ENCODE data around the gene DACH1. TPM values are rescaled to one million over a fixed set of nuclear protein-coding genes. Genes with fewer than 3 reads are reported as not detected.

DACH1 gene
- total RNA-seq, 1 donor from 2014 or later = 110 TPM

DNA sequence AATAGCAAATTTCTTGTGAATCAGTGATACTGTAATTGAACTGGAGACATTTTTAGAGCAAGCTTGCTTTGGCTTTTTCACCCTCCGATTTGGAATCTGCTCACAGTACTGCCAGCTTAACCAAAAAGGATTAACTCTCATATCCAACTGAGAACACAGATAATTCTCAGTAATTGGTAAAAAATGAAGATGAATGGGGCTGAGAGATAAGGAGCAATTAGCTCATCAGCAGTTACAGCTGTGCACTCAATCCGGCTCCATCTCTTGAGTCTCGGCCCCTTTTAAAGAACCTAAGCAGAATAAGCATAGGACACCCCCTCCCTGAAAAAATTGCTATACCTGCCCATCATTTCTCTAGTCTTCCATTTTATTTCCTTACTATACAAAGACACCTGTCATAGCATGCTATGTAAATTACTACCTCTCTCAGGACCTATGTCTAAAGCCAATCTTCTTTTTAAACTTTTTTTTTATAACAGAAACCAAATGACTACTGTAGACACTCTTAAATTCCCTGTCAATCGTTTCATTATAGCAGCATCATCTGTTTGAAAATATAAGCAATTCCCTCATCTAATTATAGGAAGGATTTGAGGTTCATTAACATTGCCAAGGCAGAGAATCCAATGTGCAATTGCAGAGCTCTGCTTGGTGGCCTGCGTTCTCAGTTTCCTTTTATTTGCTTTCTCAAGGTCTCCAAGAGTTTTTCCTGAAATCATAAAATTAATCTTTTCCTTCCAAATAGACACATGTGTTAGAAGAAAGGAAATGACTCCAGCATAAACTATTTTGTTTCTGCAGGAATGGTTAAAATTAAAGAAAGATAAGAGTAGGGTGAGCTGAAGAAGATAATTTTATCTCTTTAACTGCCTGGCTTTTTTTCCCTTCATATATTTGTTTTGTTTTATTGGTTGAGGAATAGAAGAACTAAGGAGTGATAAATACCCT is 242.1 kb downstream of the DACH1 start:
- TF ChIP-seq, protein P1, sequence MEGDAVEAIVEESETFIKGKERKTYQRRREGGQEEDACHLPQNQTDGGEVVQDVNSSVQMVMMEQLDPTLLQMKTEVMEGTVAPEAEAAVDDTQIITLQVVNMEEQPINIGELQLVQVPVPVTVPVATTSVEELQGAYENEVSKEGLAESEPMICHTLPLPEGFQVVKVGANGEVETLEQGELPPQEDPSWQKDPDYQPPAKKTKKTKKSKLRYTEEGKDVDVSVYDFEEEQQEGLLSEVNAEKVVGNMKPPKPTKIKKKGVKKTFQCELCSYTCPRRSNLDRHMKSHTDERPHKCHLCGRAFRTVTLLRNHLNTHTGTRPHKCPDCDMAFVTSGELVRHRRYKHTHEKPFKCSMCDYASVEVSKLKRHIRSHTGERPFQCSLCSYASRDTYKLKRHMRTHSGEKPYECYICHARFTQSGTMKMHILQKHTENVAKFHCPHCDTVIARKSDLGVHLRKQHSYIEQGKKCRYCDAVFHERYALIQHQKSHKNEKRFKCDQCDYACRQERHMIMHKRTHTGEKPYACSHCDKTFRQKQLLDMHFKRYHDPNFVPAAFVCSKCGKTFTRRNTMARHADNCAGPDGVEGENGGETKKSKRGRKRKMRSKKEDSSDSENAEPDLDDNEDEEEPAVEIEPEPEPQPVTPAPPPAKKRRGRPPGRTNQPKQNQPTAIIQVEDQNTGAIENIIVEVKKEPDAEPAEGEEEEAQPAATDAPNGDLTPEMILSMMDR (IDR thresholded peaks at IDR 0.05; ENCODE audit: partially characterized antibody, unreplicated experiment) = no peak
- peak overlapping the region; percentile 35 for H3K4me3 Mint-ChIP-seq (ENCODE audit: unreplicated experiment)
- H3K27ac Mint-ChIP-seq (ENCODE audit: unreplicated experiment) = peak overlapping the region; percentile 70
- no peak for DNase-seq
- peaks cover 5% of the 10 kb centered on the region for H3K36me3 Mint-ChIP-seq (ENCODE audit: unreplicated experiment)
- H3K27me3 Mint-ChIP-seq (ENCODE audit: unreplicated experiment) = no peaks in the 10 kb centered on the region
- peaks cover 41% of the 10 kb centered on the region for H3K4me1 Mint-ChIP-seq (ENCODE audit: low read depth, unreplicated experiment)
- H3K9me3 Mint-ChIP-seq (ENCODE audit: unreplicated experiment) = peaks cover 11% of the 10 kb centered on the region

DNA sequence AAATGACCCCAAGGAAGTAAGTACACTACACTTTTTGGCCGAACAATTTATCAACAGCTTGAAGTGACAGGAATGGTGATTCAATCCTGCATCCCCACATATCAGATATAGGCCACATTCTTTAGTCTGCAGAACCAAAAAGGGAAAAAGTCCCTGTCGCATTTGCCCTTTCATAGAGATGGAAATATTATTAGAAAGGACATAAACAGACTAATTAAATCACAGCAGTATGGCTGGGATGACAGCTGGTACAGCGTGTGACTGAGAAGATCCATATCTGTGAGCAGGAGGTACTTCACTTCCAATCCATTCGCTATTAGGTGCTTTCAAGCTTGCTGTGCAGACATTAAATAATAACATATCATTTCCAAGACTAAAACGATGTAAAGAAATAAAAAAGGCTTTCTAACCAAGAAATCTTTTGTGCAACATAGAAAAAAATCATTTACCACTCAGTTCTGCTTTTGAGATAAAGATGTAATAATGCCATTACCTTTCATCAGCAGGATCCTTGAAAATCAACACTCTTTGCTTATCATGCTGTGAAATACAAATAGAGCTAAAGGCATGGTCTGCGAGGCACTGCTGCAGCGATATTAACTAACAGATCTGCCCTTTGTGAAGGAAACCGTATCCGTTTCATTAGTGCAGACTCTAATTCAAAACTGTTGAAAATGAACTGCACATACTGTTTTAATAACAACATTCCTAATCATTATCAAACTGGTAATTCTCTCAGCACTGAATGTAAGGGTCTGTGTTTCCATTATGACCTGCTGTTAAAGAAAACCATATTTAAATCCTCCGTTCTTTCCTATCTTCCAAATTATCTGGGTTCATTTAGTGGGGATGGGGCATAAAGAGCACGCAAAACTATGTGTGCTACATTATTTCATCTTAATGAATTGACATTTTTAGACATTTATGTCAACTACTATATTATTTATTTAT is 245.6 kb downstream of the DACH1 start:
- Mint-ChIP-seq H3K4me3 (ENCODE audit: unreplicated experiment) (peak overlapping the region; percentile 1), H3K27me3 (ENCODE audit: unreplicated experiment) (no peaks in the 10 kb centered on the region), H3K36me3 (ENCODE audit: unreplicated experiment) (no peaks in the 10 kb centered on the region), H3K4me1 (ENCODE audit: low read depth, unreplicated experiment) (peaks cover 41% of the 10 kb centered on the region), H3K9me3 (ENCODE audit: unreplicated experiment) (peaks cover 11% of the 10 kb centered on the region), H3K27ac (ENCODE audit: unreplicated experiment) (peak overlapping the region; percentile 97)
- no peak for DNase-seq
- TF ChIP-seq, protein P1 (IDR thresholded peaks at IDR 0.05; ENCODE audit: partially characterized antibody, unreplicated experiment) = no peak

DNA sequence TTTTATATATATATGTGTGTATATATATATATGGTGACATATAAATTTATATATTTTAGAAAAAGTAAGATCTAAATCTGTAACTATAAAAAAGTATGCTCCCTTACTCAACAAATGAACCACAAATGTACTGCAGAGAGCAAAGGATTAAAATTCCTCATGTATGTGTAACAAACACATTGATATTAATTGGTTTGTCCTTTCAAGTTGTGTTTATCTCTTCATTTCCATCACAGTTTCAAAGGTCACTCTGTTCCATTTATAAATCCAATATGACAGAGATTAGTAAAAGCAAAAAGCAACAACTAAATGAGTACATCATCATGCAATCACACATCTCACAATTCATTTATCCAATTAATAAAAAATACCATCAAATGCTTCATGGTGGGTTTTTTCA is 247.9 kb downstream of the DACH1 start:
- Mint-ChIP-seq H3K27ac (ENCODE audit: unreplicated experiment) (peak overlapping the region; percentile 56), H3K4me1 (ENCODE audit: low read depth, unreplicated experiment) (peaks cover 36% of the 10 kb centered on the region), H3K9me3 (ENCODE audit: unreplicated experiment) (peaks cover 13% of the 10 kb centered on the region), H3K27me3 (ENCODE audit: unreplicated experiment) (peaks cover 2% of the 10 kb centered on the region), H3K4me3 (ENCODE audit: unreplicated experiment) (no peak overlapping the region), H3K36me3 (ENCODE audit: unreplicated experiment) (no peaks in the 10 kb centered on the region)
- TF ChIP-seq, protein P1 (IDR thresholded peaks at IDR 0.05; ENCODE audit: partially characterized antibody, unreplicated experiment) = no peak
- no peak for DNase-seq

DNA sequence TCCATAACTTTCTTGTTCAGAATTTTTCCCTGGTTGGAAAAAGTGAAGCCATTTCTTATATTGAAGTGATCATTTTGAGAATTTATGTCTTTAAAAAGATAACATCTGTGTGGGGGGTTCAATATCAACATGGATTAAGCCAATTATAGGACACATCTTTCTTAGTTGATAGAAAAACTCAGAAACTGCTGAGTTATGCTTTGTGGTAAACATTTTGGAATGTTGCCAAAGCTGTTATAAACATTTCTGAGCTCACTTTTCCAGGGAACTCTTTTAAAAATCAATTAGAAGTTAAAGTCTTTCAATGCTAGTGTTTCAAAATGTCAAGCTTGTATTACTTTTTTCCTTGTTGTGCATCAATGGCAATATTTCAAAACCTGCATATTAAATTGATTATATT is 248.8 kb downstream of the DACH1 start:
- DNase-seq = no peak
- peaks cover 2% of the 10 kb centered on the region for H3K27me3 Mint-ChIP-seq (ENCODE audit: unreplicated experiment)
- H3K27ac Mint-ChIP-seq (ENCODE audit: unreplicated experiment) = peak overlapping the region; percentile 28
- H3K9me3 Mint-ChIP-seq (ENCODE audit: unreplicated experiment) = peaks cover 13% of the 10 kb centered on the region
- H3K36me3 Mint-ChIP-seq (ENCODE audit: unreplicated experiment) = no peaks in the 10 kb centered on the region
- H3K4me3 Mint-ChIP-seq (ENCODE audit: unreplicated experiment) = no peak overlapping the region
- TF ChIP-seq, protein P1 (IDR thresholded peaks at IDR 0.05; ENCODE audit: partially characterized antibody, unreplicated experiment) = no peak
- peaks cover 36% of the 10 kb centered on the region for H3K4me1 Mint-ChIP-seq (ENCODE audit: low read depth, unreplicated experiment)
